Measurements from ENCODE around the gene LMO7.

Gene LMO7

GRCh38 chr13:75635828-75636435 is at the start of gene LMO7:
Gene LMO7 (plus strand): TSS chr13:75636330. CDS start chr13:75636658, 328 bp downstream.
- peak; percentile 41 for DNase-seq

- DNase-seq: no peak
Measured at GRCh38 chr13:75587679-75588078, 48.5 kb upstream of the LMO7 start.

GRCh38 chr13:75596657-75597182 is 39.4 kb upstream of the LMO7 start:
- no peak for DNase-seq

GRCh38 chr13:75600371-75600770 is 35.8 kb upstream of the LMO7 start:
- no peak for DNase-seq

GRCh38 chr13:75603038-75603437 is 33.1 kb upstream of the LMO7 start:
- no peak for DNase-seq

GRCh38 chr13:75607447-75607846 is 28.7 kb upstream of the LMO7 start:
- DNase-seq: no peak

- DNase-seq: no peak
Measured at GRCh38 chr13:75610466-75610865, 25.7 kb upstream of the LMO7 start.

- DNase-seq: no peak
Measured at GRCh38 chr13:75612354-75612753, 23.8 kb upstream of the LMO7 start.

GRCh38 chr13:75617230-75617629 is 18.9 kb upstream of the LMO7 start:
- DNase-seq: no peak

GRCh38 chr13:75618308-75618707 is 17.8 kb upstream of the LMO7 start:
- no peak for DNase-seq

GRCh38 chr13:75620020-75620419 is 16.1 kb upstream of the LMO7 start:
- no peak for DNase-seq

GRCh38 chr13:75621147-75621546 is 15.0 kb upstream of the LMO7 start:
- DNase-seq: no peak

GRCh38 chr13:75628801-75629200 is 7.3 kb upstream of the LMO7 start:
- no peak for DNase-seq

GRCh38 chr13:75633285-75633684 is 2.8 kb upstream of the LMO7 start:
- DNase-seq: no peak

GRCh38 chr13:75635101-75635827 is 866 bp upstream of the LMO7 start:
- DNase-seq: no peak

GRCh38 chr13:75636436-75637180 is 478 bp downstream of the LMO7 start:
- DNase-seq: peak; percentile 39

GRCh38 chr13:75637181-75637750 is 1.1 kb downstream of the LMO7 start:
- DNase-seq: no peak

- no peak for DNase-seq
Measured at GRCh38 chr13:75639454-75639853, 3.3 kb downstream of the LMO7 start.

GRCh38 chr13:75641026-75641425 is 4.9 kb downstream of the LMO7 start:
- no peak for DNase-seq

GRCh38 chr13:75643182-75643581 is 7.1 kb downstream of the LMO7 start:
- no peak for DNase-seq

- DNase-seq: no peak
Measured at GRCh38 chr13:75643693-75644092, 7.6 kb downstream of the LMO7 start.

GRCh38 chr13:75645141-75645540 is 9.0 kb downstream of the LMO7 start:
- DNase-seq: no peak

- DNase-seq: no peak
Measured at GRCh38 chr13:75647126-75647784, 11.1 kb downstream of the LMO7 start.

Data from suppressor macrophage treated with lipopolysaccharide for 4 hours (primary cell).